ENCODE results near the gene RAB40B.

DNA sequence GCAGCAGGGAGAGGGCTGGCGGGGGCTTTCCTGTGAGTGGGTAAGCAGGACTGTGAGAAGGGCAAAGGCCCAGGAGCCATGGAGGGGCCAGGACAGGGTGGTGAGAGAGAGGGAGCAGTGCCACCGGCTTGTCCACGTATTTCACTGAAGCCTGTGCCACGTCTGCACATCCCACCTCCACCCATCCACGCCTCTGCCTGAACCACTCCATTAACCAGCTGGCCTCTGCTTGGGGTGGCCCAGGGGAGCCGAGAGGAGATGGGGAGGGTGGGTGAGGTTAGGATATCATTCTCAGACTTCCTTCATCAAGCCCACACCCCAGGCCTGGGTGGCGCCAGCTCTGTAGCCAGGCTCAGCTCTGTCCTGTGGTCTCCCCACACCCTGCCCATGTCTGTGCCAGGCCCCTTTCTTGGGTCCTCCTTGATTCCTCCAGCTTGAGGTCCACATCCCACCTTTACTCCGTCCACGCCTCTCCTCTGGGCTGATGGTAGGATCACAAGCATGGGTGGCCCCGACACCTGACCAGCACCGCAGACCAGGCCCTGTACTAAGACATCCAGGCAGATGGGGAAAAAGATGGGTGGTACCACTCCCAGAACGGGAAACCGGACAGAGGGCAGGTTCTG is 33.7 kb upstream of the RAB40B start:
- TF ChIP-seq POLR2A (IDR thresholded peaks at IDR 0.05): no peak
- TF ChIP-seq, protein P1, sequence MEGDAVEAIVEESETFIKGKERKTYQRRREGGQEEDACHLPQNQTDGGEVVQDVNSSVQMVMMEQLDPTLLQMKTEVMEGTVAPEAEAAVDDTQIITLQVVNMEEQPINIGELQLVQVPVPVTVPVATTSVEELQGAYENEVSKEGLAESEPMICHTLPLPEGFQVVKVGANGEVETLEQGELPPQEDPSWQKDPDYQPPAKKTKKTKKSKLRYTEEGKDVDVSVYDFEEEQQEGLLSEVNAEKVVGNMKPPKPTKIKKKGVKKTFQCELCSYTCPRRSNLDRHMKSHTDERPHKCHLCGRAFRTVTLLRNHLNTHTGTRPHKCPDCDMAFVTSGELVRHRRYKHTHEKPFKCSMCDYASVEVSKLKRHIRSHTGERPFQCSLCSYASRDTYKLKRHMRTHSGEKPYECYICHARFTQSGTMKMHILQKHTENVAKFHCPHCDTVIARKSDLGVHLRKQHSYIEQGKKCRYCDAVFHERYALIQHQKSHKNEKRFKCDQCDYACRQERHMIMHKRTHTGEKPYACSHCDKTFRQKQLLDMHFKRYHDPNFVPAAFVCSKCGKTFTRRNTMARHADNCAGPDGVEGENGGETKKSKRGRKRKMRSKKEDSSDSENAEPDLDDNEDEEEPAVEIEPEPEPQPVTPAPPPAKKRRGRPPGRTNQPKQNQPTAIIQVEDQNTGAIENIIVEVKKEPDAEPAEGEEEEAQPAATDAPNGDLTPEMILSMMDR (IDR thresholded peaks at IDR 0.05): no peak
- TF ChIP-seq POLR2AphosphoS5 (IDR thresholded peaks at IDR 0.05; ENCODE audit: insufficient read depth in 1 of 2, low read depth in 1 of 2): no peak

Measured in vagina (tissue), 2 donors.